ENCODE results near the gene NR5A1. TPM values are rescaled to one million over a fixed set of nuclear protein-coding genes. Genes with fewer than 3 reads are reported as not detected.
A peak's percentile ranks its signal among the peaks of the same experiment; 100 is the strongest.

Gene NR5A1
- polyA plus RNA-seq, 2 of the 4 experiments (the other 2 are of a cell fraction), result not detected

DNA sequence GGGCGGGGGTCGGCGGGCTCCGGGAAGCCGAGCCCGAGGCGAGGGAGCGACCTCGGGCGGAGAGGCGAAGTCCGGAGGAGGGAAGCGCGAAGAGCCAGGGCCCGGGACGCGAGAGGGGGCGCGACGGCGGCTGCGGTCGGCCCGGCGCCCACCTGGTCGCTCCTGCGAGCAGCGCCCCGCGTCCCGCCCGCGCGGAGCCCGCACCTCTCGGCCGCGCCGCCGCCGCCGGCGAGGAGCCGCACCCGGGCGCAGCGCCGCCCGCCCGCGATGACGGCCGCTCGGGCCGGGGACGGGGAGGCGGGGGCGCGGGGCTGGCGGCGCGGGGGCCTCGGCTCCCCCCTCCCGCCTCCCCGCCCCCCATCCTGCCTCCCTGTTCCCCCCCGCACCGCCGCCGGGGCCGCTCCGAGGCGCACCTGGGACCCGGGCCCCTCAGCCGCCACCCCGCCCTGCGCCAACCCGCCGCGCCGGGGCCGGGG, 2.6 kb downstream of the NR5A1 start:
- 0 out of 3 replicates have a peak, but pooled peaks cover 3% of the 10 kb centered on the region for H3K4me1 ChIP-seq
- peak overlapping the region; percentile 83 for H3K4me2 ChIP-seq
- no peaks in the 10 kb centered on the region for H3K9me3 ChIP-seq
- no peak for ATAC-seq
- peak overlapping the region in 1 of 2 experiments; percentile 47; a peak in 3 of 6 replicates for H3K27ac ChIP-seq
- H3K4me3 ChIP-seq, result peak overlapping the region; percentile 41
- POLR2A ChIA-PET, result no interaction called here
- WGBS (ENCODE audit: missing lambda C conversion rate), result no CpG with 5 or more reads among the region's 81 CpGs
- DNase-seq (ENCODE audit: low read depth in 1 of 2, low spot score in 1 of 2), result no peak
- CTCF ChIA-PET, result interaction anchor here (0.7 to 1.9 kb wide), 5 partner anchors 12 to 832 kb away, joined by 3 to 8 read pairs (median 4); no protein-coding TSS in a partner anchor
- TF ChIP-seq HOXB13 (CRISPR knock-in tag; IDR thresholded peaks at IDR 0.05; ENCODE audit: low read depth) (no peak), BHLHE40 (IDR thresholded peaks at IDR 0.05; ENCODE audit: low read depth, low read length) (no peak), ZFP36 (IDR thresholded peaks at IDR 0.05; ENCODE audit: borderline replicate concordance, partially characterized antibody) (no peak), POLR2A (IDR thresholded peaks at IDR 0.05; ENCODE audit: low read length) (no peak), RAD21 (conservative IDR thresholded peaks at IDR 0.05 in 1 of 2, IDR thresholded peaks at IDR 0.05 in 1 of 2) (no peak), PHF8 (IDR thresholded peaks at IDR 0.05; ENCODE audit: borderline replicate concordance, low read depth) (no peak), EHF (CRISPR knock-in tag; IDR thresholded peaks at IDR 0.05) (no peak), SREBF2 (IDR thresholded peaks at IDR 0.05) (no peak), MAFK (IDR thresholded peaks at IDR 0.05; ENCODE audit: partially characterized antibody) (no peak), ESRRA (IDR thresholded peaks at IDR 0.05; ENCODE audit: borderline replicate concordance, low read length) (no peak), ZC3H11A (IDR thresholded peaks at IDR 0.05) (no peak), NFE2L2 (conservative IDR thresholded peaks at IDR 0.05; ENCODE audit: low read length) (no peak), NPAS2 (CRISPR knock-in tag; IDR thresholded peaks at IDR 0.05; ENCODE audit: borderline replicate concordance) (no peak), FOSB (CRISPR knock-in tag; IDR thresholded peaks at IDR 0.05) (no peak), RCOR1 (IDR thresholded peaks at IDR 0.05; ENCODE audit: low read depth, low read length) (no peak)
- TF ChIP-seq, protein P1, sequence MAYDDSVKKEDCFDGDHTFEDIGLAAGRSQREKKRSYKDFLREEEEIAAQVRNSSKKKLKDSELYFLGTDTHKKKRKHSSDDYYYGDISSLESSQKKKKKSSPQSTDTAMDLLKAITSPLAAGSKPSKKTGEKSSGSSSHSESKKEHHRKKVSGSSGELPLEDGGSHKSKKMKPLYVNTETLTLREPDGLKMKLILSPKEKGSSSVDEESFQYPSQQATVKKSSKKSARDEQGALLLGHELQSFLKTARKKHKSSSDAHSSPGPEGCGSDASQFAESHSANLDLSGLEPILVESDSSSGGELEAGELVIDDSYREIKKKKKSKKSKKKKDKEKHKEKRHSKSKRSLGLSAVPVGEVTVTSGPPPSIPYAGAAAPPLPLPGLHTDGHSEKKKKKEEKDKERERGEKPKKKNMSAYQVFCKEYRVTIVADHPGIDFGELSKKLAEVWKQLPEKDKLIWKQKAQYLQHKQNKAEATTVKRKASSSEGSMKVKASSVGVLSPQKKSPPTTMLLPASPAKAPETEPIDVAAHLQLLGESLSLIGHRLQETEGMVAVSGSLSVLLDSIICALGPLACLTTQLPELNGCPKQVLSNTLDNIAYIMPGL (CRISPR knock-in tag; IDR thresholded peaks at IDR 0.05; ENCODE audit: borderline replicate concordance), result no peak
- TF ChIP-seq, protein P2, sequence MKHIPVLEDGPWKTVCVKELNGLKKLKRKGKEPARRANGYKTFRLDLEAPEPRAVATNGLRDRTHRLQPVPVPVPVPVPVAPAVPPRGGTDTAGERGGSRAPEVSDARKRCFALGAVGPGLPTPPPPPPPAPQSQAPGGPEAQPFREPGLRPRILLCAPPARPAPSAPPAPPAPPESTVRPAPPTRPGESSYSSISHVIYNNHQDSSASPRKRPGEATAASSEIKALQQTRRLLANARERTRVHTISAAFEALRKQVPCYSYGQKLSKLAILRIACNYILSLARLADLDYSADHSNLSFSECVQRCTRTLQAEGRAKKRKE (CRISPR knock-in tag; IDR thresholded peaks at IDR 0.05; ENCODE audit: low read depth), result no peak
- TF ChIP-seq, protein P3, sequence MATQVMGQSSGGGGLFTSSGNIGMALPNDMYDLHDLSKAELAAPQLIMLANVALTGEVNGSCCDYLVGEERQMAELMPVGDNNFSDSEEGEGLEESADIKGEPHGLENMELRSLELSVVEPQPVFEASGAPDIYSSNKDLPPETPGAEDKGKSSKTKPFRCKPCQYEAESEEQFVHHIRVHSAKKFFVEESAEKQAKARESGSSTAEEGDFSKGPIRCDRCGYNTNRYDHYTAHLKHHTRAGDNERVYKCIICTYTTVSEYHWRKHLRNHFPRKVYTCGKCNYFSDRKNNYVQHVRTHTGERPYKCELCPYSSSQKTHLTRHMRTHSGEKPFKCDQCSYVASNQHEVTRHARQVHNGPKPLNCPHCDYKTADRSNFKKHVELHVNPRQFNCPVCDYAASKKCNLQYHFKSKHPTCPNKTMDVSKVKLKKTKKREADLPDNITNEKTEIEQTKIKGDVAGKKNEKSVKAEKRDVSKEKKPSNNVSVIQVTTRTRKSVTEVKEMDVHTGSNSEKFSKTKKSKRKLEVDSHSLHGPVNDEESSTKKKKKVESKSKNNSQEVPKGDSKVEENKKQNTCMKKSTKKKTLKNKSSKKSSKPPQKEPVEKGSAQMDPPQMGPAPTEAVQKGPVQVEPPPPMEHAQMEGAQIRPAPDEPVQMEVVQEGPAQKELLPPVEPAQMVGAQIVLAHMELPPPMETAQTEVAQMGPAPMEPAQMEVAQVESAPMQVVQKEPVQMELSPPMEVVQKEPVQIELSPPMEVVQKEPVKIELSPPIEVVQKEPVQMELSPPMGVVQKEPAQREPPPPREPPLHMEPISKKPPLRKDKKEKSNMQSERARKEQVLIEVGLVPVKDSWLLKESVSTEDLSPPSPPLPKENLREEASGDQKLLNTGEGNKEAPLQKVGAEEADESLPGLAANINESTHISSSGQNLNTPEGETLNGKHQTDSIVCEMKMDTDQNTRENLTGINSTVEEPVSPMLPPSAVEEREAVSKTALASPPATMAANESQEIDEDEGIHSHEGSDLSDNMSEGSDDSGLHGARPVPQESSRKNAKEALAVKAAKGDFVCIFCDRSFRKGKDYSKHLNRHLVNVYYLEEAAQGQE (IDR thresholded peaks at IDR 0.05), result no peak
- FAIRE-seq, result no peak

DNA sequence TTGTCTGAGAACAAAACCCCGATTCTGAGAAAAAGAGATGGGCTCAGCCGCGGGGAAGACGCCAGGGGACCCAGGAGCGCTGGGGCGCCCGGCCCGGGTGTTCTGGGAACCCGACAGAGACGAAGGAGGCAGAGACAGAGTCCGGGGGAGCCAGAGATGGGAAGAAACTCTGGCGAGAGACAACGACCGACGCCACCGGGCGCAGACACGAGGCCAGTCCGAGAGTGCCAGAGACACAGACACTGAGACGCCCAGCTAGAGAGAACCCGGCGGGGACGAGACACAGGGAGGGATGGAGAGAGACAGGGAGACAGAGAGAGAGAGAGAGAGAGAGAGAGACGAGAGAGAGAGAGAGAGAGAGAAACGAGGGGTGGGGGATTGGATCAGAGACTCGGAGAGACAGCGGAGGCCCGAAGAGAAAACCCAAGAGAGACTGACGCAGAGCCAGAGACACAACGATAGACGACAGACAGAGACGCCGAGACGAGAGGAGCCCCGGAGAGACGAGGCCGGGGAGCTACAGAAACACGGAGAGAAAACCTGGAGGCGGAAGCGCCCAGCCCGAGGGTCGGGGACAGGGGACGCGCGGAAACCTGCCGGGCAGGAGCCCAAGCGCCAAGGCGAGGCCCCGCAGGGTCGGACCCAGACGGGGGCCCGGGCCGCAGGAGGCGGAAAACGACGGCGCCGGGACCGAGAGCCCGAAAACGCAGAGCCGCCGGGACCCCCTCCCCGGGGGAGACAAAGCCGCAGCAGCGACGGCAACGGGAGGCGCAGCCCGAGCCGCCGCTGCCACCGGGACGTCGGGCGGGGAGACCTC, 3.3 kb downstream of the NR5A1 start:
- FAIRE-seq, result no peak
- peak overlapping the region; percentile 83 for H3K4me2 ChIP-seq
- peak overlapping the region in 1 of 2 experiments; percentile 47; a peak in 3 of 6 replicates for H3K27ac ChIP-seq
- 11% methylated on average over 52 of the region's 76 CpGs for WGBS (ENCODE audit: missing lambda C conversion rate)
- H3K4me1 ChIP-seq, result 0 out of 3 replicates have a peak, but pooled peaks cover 3% of the 10 kb centered on the region
- no peak for DNase-seq (ENCODE audit: low read depth in 1 of 2, low spot score in 1 of 2)
- H3K9me3 ChIP-seq, result no peaks in the 10 kb centered on the region
- ChIA-PET POLR2A (no interaction called here), CTCF (interaction anchor here (0.7 to 3.0 kb wide), 3 partner anchors 11 to 832 kb away, joined by 3 to 16 read pairs (median 4); no protein-coding TSS in a partner anchor)
- ATAC-seq, result peak in 1 of 2 experiments; percentile 12; a peak in 3 of 6 replicates
- no peak for TF ChIP-seq FOSB (CRISPR knock-in tag; IDR thresholded peaks at IDR 0.05)
- TF ChIP-seq CBX8 (IDR thresholded peaks at IDR 0.05), result peak; percentile 68; the same call in 1 of the 2 replicates
- peak; percentile 4 for TF ChIP-seq ZFP36 (IDR thresholded peaks at IDR 0.05; ENCODE audit: borderline replicate concordance, partially characterized antibody)
- TF ChIP-seq CHD2 (IDR thresholded peaks at IDR 0.05; ENCODE audit: low read length, partially characterized antibody), result no peak
- TF ChIP-seq RNF2 (IDR thresholded peaks at IDR 0.05; ENCODE audit: borderline replicate concordance, low read depth), result peak; percentile 78; the same call in 1 of the 2 replicates
- no peak for TF ChIP-seq RAD21 (conservative IDR thresholded peaks at IDR 0.05 in 1 of 2, IDR thresholded peaks at IDR 0.05 in 1 of 2)
- no peak for TF ChIP-seq SMC3 (IDR thresholded peaks at IDR 0.05)
- TF ChIP-seq RARB (CRISPR knock-in tag; IDR thresholded peaks at IDR 0.05), result no peak
- no peak for TF ChIP-seq HOXB13 (CRISPR knock-in tag; IDR thresholded peaks at IDR 0.05; ENCODE audit: low read depth)
- peak overlapping the region; percentile 41 for H3K4me3 ChIP-seq

Data from A549 (cell line).